ENCODE data around the gene DUSP3.
"Not testable (repeated sequence)": the region's sequence is repeated elsewhere in the genome, so short reads cannot be mapped to it uniquely, and the experiment has no call there.

Gene DUSP3

DNA sequence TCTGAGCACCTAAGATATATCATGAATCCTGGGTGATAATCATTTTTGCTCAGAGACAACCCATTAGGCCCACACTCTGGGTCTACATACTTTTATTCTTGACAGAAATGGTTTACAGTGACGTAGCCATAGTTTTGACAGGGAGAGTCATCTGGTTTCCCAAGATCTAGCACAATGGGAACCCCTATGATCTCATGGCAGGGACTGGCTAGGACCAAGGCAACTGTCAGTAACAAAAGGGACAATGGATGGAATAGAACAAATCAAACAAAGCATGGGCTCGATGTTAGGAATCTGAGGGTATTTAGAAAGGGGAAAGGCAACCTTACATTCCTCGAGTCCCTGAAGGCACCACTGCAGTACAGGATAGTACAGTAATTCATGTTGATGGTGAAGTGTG lies 22.0 kb upstream of the DUSP3 start:
- no peak for DNase-seq

DNA sequence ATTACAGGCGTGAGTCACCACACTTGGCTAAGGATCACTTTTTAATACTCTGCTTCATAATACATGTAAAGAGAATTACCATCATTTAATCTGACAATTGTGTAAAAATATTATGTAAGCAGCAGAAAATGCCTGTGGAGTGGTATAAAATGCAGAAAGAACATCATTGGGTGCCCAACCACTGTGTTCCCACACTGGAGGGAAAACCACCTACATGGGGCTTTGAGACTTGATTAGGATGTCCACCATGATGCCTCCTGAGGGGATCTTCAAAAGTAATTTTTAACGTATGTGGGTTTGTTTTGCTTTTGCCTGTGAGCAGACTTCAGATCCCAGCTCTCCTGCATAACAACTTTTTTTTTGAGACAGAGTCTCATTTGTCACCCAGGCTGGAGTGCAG lies 20.3 kb upstream of the DUSP3 start:
- no peak for DNase-seq

DNA sequence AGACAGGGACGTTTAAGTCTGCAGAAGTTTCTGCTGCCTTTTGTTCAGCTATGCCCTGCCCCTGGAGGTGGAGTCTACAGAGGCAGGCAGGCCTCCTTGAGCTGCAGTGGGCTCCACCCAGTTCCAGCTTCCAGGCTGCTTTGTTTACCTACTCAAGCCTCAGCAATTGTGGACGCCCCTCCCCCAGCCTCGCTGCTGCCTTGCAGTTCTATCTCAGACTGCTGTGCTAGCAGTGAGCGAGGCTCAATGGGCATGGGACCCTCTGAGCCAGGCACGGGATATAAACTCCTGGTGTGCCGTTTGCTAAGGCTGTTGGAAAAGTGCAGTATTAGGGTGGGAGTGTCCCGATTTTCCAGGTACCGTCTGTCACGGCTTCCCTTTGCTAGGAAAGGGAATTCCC lies 19.2 kb upstream of the DUSP3 start:
- not testable (repeated sequence) for DNase-seq

DNA sequence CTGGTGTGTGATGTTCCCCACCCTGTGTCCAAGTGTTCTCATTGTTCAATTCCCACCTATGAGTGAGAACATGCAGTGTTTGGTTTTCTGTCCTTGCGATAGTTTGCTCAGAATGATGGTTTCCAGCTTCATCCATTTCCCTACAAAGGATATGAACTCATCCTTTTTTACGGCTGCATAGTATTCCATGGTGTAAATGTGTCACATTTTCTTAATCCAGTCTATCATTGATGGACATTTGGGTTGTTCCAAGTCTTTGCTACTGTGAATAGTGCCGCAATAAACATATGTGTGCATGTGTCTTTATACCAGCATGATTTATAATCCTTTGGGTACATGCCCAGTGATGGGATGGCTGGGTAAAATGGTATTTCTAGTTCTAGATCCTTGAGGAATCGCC lies 13.9 kb upstream of the DUSP3 start:
- DNase-seq, result not testable (repeated sequence)

DNA sequence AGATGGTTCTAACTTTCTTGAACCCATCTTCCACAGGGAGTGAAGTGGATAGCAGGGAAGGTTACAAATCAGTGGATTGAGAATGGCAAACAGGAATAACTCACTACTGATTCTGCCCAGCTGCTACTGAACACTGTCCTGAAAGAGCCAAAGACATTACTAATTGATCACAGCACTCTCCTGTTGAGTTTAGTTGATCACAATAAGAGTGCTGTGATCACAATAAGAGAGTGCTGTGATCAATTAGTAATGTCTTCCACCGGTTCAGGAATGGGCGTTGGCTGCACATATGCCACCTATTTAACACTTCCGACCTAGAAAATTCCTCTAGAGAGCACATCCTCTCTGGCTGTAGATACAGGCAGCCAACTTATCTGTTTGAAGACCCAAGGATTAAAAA lies 12.8 kb upstream of the DUSP3 start:
- DNase-seq, result peak in 1 of 2 donors; percentile 23

DNA sequence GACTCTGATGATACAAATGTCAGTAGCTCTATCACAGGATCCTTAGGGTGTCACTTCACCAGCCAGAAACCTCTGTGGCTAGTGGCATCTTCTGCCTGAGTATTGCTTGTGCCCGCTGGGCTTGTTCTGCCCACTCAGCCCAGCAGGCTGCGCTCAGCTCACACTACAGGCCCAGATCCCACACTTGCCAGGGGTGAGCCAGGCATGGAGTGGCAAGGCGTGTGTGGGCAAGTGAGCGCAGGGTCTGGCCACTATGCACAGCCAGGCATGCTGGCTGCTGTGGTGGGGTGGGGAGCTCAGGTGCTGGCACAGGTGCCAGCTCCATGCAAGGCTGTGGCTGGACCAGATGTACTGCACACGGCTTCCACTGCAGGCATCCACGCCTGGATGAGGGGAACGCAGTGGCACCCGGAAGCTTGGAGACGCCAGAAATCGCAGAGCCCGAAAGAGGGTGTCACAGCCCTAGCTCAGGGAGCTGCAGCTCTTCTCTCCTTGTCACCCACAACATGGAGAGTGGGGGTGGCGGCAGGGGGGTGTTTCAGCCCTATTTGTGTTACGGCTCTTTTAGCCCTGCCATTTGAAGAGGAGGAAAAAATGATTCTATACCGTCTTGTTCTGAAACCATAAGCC lies 11.6 kb upstream of the DUSP3 start:
- no peak for DNase-seq

DNA sequence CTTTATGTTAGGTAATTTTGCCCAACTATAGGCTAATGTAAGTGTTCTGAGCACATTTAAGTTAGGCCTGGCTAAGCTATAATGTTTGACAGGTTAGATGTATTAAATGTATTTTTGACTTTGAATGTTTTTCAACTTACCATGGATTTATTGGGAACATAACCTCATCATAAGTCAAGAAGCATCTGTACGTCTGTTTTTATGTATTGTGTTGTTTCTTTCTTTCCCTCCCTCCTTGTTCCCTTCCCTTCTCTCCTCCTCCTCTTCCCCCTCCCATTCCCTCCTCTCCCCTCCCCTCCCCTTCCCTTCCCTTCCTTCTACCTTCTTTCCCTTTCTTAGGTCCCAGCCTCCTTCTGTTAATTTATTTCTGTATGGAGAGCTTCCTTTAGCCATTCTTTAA lies 10.7 kb upstream of the DUSP3 start:
- no peak for DNase-seq

DNA sequence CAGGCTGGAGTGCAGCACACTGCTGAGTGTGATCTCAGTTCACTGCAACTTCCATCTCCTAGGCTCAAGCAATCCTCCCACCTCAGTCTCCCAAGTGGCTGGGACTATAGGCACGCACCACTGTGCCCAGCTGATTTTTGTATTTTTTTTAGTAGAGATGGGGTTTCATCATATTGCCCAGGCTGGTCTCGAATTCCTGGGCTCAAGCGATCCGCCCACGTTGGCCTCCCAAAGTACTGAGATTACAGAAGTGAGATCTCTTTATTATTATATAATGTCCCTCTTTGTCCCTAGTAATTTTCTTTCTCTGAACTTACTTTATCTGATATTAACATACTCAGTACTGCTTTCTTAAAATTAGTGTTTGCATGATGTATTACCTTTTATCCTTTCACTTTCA lies 9.8 kb upstream of the DUSP3 start:
- no peak for DNase-seq

DNA sequence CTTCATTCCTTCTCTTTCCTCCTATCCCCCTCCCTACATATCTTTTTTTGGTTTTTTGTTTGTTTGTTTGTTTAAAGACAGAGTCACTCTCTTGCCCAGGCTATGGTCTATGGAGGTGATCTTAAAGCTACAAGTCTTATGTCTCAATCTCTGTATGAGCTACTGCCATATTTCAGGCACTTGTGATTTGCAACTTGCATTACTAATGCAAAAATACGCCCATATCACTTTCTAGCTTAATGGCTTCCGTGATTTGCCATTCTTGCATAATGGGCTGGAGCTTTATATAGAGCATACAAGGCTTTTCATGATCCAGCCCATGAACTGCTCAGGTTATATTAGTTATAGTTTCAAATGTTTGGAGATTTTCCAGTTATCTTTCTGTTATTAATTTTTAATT lies 9.0 kb upstream of the DUSP3 start:
- no peak for DNase-seq

DNA sequence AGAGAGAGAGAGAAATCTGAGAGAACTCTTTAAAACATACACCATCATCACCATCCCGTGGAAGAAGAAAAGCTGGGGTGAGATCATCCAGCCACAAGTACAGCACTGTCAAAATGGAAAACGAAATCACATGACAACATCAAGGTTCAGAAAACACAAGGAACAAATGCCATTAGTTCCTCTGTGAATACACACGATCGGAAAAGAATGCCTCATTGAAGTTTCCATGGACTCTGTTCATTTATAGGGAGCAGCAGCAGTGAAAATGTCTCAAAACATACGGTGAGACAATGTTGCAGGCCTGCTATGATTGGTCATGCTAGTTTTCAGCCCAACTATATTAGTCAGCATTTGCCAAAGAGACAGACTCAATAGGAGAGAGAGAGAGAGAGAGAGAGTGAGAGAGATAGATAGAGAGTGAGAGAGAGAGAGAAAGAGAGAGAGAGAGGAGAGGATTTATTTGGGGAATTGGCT lies 5.9 kb upstream of the DUSP3 start:
- DNase-seq, result no peak

DNA sequence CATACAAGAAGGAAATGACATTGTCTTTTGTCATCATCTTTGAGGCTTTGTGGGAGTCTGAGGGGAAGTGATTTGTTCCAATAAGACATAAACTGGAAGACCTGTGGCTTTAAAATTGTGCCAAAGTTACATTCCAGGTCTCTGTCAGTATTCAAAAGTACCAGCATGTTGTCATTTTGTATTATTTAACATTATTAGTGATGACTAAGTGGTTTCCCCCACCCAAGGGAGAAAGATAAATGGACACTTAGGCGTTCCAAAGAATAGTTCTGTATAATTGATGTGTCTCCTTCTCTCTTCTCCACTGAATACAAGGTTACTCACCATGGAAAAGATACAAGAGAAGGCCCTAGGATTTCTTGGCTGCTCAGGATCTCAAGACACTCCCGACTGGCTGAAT lies 5.3 kb upstream of the DUSP3 start:
- no peak for DNase-seq

DNA sequence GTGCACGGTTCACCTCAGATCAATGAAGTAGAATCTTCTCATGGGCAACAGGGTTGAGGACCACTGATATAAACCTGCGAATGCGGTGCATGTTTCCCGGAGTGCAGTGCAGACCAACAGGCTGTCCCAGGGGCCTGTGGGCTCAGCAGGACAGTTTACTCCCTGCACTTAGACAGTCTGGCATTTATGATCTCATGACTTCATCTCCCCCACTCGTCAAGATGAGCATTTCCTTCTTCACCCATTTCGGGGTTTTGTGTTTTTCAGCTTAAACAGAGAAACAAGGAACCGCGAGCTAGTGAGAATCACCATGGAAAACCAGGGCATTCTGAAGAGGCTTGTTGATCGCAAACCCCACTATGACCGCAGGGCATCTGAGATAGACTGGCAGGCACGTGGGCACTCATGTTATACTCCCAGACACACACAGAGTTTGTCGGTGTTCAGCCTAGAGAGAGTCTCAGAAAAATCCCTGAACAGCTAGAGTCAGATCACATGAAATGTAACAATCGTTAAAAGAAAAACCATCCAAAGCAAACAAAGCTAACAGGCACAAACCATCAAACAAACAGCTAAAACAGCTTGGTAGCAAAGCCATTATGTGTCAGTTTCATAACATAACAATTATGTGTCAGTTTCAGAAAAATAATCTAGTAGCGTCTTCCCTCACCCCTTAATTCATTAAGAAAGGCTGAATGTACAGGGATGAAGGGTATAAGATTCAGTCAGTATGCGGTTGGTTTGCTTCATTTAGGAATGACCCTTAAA lies 4.3 kb upstream of the DUSP3 start:
- DNase-seq, result no peak

DNA sequence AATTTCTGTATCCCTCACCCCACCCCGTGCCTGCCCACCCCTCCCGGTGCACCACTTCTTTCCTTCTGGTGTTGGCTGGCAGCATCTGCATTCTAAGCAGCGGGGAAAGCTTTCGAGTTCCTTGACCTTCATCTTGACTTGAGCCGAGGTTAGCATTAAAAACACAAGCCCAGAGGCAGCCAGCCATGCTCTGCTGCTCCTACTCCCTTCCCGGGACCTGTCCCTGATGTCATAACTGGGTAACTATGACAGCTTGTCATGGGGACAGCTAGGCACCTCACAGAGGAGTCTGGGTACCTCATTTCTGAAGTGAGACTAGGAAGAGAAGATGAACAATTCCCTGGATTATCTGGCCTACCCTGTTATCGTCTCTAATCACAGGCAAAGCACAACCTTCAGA lies 1.4 kb upstream of the DUSP3 start, which contains the start of gene CFAP97D1:
Gene CFAP97D1 (plus strand): TSS at position 301 of the 400 bp plus-strand sequence. CDS start 28 bp downstream, at position 329.
- no peak for DNase-seq

DNA sequence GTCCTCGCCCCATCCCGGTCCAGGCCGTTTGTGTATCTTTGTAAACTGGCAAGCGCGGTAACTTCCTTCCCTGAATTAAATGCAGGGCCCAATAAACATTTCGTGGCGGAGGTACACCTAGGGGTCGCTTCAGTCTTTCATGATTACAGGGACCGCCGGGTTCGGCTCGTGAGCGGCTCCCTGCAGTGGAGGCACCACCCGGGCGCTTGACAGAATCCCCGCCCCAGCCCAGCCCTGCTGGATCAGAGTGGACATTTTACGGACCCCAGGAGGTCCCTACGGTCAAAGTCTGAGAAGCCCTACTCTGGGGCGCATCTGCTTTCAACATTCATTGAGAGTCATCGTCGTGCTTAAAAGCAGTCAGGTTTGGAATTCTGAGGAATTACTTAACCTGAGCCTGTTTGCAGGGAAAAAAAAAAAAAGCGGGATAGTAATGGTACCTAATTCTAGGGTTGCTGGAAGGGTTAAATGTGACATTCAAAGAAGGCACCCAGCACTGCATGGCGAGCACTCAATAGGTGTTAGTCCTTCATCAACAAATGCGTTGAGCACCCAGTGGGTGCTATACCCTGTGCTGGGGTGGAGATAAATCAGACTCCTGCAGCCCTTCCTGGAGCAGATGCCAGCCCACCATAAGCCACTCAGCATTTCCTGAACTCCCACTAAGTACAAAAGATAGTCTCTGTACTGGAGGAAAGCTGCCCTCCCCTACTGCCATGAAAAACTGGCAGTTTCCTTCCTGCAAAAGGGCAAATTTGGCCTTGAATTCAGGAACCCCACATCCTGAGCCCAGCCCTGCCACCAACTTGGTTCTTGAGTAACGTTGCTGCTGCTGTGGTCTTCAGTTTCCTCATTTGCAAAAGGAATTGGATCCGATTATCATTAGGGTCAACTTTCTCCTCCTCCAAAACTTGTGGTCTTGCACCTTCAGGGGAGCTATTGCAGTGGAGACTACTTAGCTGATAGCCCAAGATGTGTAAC lies 658 bp upstream of the DUSP3 start:
- DNase-seq, result no peak

DNA sequence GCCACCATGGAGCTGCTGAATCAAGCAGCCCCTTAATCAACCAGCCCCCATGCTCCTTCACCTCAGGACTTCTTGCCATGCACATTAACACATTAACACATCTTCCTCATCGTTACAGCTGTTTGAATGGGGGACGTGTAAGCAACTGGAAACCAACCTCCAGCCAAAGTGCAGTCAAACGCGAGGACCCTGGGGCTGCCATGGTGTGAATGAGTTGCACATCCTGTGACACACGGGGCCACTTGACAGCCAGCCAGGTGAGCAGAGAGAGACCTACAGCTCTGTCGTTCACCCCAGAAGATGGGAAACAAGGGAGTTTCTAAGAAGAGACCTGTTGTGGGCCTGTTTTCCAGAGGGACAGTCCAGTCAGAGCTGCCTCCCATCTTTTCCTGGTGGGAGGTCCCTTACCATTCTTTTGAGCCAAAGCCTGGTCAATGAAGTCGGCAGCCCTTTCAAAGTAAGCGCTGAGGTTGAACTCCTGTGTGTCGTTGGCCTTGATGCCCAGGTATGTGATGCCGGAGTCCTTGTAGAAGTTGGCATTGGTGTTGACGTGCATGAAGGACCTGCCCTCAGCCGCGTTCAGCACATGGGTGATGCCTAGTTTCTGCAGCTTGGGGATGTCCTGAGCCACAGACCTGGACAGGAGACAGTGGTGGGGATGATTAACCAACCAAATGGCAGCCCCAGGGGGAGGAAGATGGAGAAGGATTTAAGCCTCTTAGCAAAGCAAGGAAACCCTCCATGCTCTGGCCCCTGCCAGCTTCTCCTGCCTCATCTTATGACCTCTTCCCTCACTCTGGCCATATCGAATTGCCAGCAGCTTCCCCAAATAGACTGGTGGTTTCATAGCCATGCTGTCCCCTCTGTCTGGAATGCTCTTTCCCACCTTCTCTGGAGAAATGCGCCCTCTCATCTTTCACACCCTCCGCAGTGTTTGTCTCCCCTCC lies 4.2 kb downstream of the DUSP3 start:
- no peak for DNase-seq

DNA sequence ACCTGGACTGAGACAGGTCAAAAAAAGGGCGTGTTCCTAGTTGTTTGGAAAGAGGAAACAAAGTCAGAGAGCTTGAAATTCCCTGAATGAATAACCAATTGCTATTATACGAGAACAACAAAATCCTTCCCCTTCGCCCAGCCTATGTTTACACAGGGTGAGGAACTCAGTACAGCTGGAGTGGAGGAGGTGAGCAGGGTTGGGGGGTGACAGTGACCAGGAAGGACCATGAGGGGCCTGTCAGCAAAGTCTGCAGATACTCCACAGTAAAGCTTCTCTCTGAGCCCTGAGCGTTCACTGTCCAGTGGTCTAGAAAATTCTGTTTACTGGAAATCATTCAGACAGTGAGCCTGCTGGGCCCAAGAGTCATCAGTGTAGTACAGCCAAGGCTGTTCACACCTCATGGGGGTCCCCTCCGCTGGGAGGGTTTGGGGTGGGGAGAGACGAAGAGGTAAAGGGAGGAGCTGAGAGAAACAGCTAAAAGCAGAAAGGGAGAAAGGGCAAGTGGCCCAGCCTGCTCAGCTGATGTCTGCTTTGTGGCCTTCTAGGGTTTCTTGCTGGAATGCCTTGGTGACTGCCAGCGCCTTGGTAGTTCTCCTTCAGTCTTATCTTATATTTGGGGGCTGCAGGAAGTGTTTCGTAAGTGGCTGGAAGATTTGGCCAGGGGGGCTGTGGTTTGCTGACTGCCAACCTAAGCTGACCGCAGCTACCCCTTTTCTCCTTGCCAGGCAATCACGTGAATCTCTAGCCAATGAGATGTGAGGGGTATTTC lies 5.7 kb downstream of the DUSP3 start:
- DNase-seq, result peak; percentile 8 to 39

DNA sequence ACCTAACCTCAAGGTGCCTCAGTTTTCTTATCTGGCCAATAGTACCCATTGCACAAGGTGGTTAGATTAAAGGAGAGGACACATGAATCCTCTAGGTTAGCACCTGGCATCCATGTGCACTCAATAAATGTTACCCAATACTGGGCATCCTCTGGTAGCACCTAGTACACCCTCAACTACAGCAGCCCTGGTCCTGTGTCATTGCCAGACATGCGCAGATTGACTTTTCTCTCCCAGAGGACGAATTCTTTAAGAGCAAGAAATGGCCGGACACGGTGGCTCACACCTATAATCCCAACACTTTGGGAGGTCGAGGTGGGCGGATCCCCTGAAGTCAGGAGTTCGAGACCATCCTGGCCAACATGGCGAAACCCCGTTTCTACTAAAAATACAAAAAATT lies 7.3 kb downstream of the DUSP3 start:
- no peak for DNase-seq

DNA sequence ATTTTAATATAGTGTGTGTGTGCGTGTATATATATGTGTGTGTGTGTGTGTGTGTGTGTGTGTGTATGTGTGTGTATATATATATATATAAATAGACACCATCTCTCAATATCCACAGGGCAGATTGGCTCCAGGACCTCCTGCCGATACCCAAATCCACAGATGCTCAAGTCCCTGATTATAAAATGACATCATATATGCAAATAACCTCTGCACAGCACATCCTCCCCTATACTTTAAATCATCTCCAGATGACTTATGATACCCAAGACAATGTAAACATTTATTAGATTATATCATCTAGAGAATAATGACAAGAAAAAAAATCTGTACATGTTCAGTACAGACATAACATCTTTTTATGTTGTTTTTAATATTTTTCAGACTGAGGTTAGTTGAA lies 7.8 kb downstream of the DUSP3 start:
- DNase-seq, result no peak

DNA sequence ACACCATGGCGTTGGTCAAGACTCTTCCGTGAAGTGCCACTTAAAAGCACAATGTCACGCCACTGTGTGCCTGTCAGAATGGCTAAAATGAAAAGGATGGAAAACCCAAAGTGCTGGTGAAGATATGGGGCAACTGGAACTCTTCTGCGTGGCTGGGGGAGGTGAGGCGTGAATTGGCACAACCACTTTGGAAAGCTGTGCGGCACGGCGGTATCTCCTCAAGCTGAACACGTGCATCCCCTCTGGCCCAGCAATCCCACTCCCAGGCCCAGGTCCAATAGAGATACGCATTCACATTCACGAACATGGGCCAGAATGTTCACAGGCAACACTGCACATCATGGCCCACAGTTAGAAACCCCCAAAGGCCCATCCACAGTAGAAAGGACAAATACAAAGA lies 8.9 kb downstream of the DUSP3 start:
- DNase-seq, result no peak

DNA sequence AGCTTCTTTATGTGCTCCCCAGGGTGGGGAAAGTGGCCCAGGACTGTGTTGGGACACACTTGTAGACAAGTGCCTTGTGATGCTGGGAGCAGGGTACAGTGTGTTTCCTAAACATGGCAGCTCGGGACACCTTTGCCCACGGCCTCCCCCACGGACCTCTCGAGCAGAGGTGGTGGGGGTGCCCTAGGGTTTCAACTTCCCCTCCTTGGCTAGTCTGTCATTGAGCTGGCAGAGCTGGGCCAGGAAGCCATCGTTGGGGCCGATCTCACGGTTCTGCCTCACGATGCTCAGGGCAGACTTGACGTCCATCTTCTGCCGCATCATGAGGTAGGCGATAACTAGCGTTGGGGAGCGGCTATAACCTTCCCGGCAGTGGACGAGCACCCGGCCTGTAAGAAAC lies 9.4 kb downstream of the DUSP3 start:
- no peak for DNase-seq

DNA sequence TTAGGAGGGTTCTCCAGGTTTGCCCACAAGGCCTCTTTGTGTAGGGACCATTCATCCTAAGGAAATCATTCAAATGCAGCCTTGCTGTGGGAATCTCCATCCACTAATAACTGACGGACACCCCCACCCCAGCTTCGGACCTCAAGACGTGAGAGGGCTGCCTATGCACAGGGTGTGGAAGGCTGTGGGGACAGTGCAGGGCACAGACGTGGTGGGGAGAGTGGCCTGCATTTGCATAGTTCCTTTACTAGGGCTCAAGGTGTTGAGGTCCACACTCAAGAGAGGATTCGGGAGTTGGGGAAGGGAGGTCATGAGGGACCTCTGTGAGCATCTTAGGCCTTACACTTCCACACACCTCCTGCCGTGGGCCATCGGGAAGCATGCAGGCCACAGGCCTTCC lies 9.8 kb downstream of the DUSP3 start:
- DNase-seq, result no peak
